ENCODE results near the gene AGPS.
"Not testable (repeated sequence)": the region's sequence is repeated elsewhere in the genome, so short reads cannot be mapped to it uniquely, and the experiment has no call there.

Gene AGPS

DNA sequence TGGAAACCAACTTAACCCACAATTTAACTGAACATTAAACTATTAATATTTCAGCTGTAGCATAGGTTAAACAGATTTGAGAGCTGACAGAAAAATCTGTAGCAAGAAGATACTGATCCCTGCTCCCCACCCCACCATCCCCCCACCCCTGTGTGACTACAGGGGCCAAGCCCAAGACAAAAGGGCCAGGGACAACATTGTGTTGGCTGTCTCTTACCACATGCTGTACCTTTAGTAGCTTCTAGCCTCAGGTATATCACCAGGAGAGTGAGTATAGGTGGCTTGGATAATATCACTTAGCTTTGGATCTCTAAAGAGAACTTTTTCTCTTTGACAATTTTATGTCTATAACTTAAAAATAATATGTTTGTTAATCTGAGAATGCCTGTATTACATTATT, 140.7 kb downstream of the AGPS start:
- no peak for DNase-seq

DNA sequence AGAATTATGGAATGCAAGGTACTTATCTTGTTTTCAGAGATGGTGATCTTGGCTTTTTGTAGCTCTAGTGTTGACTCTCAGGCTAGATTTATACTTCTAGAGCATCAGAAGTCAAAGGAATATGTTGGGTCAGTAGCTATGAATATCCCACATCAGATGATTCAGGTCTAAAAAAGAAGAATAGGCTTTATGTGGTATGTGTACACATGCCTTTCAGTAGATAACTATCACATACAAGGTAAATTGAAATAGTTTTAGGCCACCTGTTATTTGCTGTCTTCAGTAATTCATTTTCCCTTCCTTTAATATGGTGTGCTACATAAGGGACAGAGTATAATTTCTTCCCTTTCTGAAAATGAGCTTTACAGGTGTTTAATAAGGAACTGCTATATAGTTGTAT, 142.4 kb downstream of the AGPS start:
- DNase-seq, result no peak

DNA sequence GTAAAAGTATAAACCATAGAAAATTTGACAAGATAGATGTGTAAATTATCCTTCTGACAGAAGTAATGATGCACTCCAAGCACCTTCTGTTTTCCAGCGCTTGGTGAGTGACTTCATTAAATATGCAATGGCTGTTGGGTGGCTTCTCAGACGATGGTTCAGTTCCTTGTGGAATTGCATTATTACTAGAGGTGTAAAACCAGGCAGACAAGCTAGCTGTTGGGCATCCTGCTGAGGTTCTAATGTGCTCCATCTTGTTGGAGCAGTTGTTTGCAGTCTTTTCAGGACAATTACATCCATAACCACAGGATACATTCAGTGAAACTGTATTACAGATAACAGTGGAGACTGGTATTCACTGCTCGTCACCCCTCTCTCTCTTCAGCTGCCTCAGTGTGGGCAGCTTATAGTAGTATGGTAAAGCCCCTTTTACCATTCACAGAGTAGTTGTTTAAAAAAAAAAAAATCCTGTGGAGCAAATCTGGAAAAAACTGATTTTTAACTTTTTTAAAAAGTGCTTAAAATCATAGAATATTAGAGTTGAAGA, 143.5 kb downstream of the AGPS start:
- no peak for DNase-seq

DNA sequence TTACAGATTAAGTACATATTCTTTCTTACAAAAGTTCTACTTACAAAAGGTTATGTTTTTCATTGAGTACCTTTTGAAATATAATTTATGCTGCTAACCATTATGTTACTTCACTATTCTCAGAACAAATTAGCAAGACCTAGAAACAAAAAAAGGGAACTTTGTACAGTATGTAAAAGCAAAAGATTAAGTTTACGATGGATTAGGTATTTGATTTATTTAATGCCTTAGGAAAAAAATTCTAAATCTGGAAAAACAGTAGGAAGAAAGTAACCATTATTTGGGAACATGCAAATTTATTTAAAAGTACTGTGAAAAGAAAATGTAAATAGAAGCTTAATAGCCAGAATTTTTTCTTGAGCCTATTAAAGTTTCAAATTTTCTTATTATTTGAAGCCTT, 144.6 kb downstream of the AGPS start:
- DNase-seq, result no peak

DNA sequence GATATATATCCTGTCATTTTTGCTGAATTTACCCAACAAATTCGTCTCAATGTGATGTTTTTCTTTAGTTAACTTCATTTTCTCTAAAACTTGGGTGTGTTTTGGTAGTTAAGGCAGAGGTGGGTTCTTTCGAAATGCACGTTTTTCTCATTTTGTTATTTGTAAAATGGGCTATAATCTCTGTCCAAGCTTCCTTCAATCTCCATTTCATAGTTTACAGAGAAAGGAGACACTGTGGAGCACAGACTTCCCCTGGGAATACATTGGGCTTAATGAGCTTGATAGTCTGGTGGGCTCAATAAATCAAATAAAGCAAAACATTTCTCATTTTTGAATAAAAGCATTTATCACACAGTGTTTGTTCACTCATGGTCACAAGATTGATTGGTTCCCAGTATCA, 145.1 kb downstream of the AGPS start:
- no peak for DNase-seq

DNA sequence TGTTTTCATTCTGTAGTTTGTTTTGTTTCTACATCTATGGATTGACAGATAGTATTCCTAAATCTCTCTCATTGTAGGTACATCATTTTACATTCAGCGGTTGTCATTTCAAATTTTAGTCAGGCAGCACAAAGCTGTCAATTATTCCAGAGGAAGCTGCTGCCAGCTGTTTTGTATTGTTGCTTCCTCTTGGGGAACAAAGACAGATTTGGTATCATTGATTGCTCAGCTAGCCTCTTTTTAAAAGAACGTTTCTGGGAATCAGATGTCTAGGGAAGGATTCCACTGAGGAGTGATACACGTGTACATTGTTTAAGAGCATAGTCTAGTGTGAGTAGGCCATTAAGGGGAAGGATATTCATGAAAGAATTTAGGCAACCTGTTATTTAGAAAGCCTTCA, 145.8 kb downstream of the AGPS start:
- DNase-seq, result no peak

DNA sequence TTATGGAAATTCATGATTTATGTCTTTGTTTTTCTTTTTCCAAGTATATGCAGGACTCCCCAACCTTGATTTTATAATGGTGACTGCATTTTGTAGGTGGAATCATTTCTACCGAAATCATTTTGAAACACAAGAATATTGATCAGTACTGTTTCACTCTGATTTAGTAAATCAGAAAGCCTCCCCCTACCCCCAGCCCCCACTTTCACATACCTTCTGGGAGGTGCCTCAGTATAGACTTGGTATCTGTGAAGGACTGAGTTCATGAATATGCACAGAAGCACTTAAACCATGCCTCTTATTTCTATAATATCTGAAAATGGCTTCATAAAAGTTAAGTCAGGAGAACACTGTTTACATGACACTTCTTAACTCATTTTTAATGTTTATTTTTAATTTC, 147.7 kb downstream of the AGPS start:
- DNase-seq, result no peak

DNA sequence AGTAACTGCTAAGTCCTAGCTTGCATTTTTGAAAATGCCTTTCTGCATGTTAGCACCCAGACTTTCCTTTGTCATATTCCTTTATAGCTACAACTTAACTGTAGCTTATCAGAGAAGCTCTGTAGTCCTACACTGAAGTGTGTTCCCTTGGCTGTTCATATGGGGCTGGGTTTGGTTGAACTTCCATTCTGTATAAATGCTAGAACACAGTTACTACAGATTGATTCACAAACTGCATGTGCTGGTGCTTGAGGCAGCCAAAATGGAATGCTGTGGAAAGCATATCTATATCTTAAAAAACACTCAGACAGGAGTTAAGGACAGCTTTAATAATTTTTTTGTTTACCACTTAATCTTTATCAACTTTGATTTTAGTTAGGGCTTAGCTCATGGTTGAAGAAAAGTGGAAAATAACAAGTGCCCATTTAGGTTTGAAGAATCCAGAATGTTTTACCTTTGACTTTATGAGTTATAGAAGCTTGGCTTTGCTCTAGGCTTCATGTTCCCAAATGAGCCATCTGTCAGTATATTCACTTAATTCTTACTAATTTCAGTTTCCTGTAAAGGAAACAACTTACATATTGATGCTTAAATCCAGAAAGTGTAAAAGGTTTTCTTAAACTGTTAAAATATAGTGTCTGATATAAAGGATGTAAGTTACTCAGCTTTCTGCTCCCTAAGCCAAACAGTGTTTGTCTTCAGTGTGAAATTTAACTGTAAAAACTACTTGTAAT, 148.9 kb downstream of the AGPS start:
- DNase-seq, result no peak

DNA sequence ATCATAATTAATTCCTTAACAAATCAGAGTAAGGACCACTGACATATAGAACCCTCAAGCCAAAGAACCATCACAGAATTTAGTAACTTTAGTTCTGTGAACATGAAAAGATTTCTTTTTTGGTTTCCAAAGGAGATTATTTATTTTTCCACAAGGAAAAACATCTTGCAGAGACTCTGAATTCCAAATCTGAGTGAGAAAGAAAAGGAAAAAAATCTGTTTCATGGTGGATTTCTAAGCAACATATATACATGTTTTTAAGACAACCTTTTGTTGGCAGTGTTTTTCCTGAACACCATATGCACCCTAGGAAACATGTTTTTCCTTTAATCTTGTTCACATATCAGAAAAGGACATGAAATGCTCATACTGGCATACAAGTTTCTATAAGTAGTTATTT, 149.8 kb downstream of the AGPS start:
- DNase-seq, result no peak

DNA sequence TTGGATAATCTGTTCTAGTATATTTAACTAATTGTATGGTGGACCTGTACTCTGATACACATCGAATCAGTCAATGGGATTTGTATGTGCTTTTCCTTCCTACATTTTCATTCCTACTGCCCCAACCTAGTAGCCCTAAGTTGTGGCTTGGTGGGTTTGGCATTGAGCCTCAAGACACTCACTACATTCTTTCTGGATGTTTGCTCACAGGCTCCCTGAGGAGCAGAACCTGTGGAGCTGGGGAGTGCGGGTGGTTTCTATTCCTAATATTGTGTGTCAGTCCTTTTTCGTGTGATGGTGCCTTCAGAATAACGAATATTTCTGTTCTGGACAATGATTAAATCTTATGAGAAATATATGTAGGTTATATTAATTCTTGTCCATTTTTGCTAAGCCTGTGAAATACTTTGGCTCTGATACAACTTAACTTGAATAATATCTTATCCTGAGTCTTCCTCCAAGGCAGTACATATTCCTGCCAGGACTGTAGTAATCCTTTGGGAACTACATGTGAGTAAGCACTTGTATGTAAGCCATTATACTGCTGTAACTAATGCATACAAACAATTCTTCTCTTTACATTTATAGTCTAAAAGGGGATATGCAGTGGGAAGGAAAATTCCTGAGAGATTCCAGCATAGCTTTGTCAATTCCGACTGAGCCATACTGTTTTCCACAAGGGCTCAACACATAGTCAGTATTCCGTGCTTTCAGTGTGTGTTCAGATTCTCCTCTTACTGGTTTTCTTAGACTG, 150.6 kb downstream of the AGPS start:
- no peak for DNase-seq

DNA sequence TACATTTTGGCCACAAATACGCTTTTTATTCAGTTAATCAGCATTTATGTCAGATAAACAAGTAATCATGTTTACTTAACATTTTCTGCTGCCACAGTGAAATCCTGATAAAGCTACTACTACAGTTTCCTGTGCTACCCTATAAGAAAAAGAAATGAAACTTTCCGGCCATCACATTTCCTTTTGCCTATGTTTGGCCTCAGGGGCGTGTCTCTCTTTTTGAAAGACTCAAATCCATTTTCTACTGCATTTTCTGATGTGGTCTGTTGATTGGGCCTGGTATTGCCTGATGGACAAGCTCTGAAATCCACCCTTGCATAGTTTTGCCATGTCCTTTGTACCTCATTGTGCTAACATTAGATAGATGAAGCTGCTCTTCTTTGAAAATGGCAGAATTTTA, 152.6 kb downstream of the AGPS start:
- no peak for DNase-seq

DNA sequence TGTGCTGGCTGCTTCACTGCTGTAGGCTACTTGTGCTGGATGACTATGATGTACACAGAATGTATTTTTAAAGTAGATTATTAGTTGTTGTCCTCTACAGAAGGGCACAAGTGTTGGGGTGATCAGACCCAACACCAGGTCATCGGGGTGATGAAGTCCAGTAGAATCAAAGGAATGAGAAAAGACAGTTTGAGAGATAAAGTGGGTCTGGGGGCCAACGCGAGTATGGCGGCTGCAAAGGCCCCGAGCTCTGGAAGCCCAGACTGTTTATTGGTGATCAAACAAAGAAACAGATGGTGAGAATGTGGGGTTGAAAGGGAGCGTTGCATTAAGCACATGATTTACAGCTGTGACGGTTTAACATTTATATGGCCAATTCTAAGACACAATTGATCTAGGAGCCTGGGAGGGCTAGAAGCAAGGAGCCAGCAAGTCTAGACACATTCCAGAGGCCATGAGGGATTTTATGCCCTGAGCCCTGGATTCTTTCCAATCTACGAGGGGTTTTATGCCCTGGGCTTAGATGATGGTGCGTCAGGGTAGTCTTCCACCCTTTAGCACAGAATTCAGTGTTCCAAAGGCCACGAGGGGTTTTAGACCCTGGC, 153.5 kb downstream of the AGPS start:
- no peak for DNase-seq

DNA sequence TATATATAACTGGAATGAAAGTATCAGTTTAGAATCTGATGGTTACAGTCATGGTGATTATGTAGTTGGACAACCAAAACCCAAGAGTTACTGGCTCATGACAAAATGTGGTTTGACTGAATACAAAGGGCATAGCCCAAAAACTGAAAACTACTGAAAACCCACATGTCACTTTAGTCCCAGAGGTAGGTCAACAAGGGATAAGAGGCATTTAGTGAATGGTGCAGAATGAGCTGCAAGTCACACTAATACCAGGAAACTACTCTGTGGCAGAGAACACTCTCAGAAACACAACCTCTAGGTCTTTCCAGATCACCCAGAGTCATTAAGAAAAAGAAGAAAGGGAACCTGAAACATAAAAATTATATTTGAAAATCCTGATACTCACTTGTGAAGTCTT, 154.5 kb downstream of the AGPS start:
- no peak for DNase-seq

DNA sequence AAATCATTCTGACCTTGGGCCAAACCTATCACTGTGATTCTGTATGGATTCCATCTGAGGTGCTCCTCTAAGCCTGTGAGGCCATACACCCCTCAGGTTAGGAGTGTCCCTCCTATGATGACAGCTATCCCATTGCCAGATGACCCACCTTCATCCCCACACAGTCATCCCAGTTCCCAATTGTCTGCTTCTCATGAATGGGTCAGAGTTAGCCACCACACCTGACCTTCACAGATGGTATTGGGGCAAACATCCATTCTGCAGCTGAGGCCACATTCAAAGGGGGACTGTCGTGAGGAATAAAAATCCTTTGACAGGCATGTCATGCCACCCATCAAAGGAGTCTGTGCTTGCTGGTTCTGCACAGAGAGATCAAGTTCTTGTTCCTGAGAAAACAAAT, 155.2 kb downstream of the AGPS start:
- DNase-seq, result no peak

DNA sequence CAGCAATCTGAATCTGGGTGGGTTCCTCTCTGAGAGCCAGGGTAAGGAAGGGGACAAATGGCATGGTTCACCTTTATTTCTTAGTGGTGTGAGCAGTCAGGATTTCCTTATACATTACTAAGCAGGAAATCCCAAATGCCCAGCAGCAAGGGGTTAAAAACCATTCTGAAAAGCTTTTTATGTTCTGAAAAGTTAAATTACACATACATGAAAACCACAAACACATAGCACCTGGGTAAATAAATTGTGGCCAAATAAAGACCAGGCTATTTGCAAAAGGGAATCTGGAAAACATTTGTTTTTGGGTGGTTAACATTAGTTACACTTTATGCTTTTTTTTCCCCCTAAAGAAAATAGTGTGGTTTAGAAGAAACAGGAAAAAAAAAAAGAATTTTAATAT, 156.1 kb downstream of the AGPS start:
- DNase-seq, result no peak

DNA sequence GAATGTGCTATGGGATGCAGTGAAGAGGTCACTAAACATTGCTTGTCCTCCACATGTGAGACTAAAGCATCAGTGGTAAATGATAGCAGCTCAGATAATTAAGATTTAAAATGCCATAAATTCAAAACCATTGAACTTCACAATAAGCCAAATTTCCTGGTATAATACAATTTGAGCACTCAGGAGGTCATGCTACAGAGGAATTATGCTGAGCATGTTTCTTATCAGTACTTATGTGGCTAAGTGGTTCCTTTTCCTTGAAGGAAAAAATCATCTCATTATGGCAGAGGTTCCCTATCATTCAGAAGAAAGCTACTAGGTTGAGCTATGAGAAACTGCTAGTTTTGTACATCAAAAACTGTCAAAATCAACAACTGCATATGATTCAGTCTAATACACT, 156.6 kb downstream of the AGPS start:
- no peak for DNase-seq

DNA sequence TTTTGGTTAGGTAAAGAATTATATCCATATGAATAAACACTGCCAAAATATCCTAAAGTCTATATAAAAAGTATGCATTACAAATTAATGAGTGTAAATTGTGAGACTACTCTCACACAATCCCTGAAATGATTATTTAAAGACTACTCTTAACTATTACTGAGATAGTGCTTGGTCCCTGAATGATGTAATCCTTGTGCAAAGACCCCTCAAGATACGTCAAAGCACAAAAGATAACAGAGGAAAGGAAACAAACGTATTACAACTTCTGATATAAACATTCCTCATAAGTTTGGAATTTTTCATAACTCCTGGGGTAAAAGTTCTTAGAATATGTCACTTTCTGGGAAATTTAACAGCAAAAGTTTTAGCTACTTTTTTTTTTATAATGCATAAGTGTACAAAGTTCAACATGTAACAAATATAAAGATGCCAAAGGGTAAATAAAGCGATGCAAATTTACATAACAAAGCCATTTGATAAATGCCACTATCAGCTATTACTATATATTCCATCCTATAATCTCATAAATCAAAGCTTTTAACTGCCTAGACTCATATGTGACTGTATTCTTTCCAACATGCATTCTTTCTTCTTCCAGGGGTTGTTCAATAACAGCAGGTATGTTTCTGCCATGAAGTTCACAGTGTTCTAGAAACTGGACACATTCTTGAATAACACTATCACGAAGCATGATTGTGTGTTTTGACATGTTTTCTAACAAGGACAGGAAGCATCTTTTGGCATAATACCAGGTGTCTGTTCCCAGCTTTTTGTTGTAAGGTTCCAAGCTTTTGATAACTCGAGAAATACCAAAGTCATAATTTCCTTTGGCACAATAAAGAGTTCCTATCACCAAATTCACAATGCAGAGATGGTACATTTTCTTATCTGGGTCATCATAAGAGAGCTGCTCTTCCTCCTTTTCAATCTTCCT, 158.0 kb downstream of the AGPS start:
- DNase-seq, result no peak

DNA sequence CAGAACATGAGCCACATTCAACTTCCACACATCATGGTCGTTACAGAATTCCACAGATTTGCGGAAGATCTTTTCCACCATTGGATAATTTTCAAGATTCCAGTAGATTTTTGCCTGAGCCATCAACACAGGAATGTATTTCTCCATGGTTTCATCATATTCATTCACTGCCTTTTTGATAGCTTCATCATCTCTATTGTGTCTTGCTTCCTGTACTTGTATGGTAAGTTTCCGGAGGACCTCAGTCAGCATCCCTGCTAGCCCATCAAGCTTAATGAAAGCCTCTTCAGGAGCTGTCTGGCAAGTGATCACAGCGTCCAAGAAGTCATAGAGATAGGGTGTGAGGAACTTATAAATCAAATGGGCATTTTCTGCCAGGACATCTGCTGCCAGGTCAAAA, 158.8 kb downstream of the AGPS start:
- DNase-seq, result not testable (repeated sequence)

DNA sequence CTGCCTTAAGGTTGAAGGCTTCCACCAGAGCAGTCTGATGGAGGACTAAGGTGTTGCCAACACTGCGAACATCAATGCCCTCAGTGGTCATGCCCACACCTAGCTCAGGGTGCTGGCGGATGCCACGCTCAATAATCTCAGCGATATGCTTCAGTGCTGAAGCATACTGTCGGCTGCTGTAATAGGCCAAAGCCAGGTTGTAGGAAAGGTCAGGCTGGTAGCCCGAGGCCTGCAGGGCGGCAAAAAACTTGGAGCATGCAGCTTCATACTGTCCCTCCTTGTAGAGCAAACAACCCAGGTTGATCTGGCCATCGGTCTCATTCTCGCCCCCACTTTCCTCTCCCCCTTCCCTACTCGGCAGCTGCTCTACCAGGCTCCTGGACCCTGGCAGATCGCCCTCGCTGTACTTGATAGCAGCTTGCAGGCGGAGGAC, 159.4 kb downstream of the AGPS start:
- peak; percentile 63 for DNase-seq

DNA sequence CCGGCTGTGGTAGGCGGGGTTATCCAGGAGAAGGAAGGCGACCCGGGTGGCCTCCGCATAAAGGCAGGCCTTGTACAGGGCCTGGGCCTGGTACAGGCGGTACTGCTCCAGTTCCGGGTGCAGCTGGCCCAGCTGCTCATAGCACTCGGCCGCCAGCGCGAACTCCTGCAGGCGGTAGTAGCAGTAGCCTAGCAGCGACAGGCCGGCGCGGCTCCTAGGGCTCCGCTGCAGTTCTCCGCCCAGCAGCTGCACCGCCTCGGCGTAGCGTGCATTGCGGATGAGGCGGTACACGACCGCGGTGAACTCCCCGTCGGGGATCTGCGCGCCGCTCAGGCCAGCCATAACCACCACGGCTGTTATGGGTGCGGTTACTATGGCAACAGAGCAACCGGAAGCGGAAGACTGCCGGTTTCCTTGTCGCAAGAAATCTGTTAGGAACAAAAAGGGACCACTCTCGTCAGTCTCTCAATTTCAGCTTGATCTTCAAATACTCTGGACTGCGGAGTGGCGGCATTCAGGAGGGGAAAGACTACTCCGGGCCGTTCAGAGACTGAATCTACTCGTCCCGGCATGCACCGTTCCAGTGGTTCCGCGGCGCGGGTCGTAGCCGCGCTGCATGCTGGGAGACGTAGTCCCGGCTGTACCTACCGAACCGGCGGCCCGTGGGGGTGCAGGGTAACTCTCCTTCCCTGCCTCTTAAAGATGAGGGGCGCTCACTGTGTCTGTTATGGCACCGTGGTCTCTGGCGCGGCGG, 160.0 kb downstream of the AGPS start:
- DNase-seq, result peak; percentile 93

DNA sequence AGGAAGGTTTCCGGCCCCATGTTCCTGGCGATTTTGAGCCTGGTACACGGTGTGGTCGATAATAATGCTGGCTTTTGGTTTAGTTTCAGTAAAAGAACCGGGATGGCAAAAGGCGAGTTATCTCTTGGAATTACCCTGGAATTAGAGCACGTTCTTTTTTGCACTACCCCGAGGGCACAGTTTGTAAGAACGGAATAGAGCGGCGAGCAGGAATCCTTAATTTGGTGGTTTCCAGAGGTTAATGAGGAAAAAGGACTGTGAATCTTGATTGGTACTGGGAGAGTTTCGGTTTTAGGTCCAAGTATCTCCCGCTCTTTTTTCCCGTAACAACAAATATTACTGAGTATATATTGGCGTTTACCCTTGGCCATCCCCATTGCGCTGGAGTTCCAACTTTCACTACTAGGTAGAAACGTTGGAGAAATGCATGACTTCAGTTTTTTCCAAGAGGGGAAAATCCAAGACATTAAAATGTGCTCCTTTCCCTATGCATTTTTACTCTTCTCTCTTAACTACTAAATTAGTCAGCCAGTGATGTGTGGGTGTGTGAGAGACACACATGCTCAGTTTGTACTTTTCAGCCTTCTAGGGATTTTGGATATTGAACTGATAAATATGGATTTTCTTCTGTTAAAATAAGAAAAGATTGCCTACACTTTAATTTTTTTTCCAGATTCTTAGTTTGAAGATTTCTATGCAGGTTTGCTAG, 160.8 kb downstream of the AGPS start:
- DNase-seq, result no peak
